ENCODE data around the gene OR52B2.

DNA sequence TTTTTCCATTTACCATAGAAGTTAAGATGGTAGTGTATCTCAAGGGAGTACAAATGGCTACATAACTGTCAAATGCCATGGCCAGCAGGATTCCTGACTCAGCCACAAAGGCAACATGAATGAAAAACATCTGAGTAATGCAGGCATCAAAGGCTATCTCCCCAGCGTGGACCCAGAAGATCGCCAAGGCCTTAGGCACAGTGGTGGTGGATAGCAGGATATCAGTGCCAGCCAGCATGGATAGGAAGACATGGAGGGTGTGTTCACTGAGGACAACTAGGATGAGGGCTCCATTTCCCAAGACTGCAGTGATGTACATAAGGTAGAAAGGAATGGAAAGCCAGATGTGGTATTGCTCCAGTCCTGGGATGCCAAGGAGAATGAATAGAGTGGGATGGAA is 18.0 kb downstream of the OR52B2 start:
- TF ChIP-seq, protein P1, sequence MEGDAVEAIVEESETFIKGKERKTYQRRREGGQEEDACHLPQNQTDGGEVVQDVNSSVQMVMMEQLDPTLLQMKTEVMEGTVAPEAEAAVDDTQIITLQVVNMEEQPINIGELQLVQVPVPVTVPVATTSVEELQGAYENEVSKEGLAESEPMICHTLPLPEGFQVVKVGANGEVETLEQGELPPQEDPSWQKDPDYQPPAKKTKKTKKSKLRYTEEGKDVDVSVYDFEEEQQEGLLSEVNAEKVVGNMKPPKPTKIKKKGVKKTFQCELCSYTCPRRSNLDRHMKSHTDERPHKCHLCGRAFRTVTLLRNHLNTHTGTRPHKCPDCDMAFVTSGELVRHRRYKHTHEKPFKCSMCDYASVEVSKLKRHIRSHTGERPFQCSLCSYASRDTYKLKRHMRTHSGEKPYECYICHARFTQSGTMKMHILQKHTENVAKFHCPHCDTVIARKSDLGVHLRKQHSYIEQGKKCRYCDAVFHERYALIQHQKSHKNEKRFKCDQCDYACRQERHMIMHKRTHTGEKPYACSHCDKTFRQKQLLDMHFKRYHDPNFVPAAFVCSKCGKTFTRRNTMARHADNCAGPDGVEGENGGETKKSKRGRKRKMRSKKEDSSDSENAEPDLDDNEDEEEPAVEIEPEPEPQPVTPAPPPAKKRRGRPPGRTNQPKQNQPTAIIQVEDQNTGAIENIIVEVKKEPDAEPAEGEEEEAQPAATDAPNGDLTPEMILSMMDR (IDR thresholded peaks at IDR 0.05): no peak
- TF ChIP-seq POLR2A (IDR thresholded peaks at IDR 0.05): no peak

All from body of pancreas (tissue), 4 donors.